ENCODE measurements around the gene UST.
"Not testable (repeated sequence)": the region's sequence is repeated elsewhere in the genome, so short reads cannot be mapped to it uniquely, and the experiment has no call there.

UST gene

GRCh38 chr6:148757944-148758480 lies 11.2 kb downstream of the UST start:
- Histone ChIP-seq H3K4me1 (ENCODE audit: control insufficient read depth, low read depth, low read length) (peaks cover 32% of the 10 kb centered on the region), H3K4me3 (ENCODE audit: low read length) (no peak overlapping the region), H3K27me3 (ENCODE audit: control insufficient read depth, insufficient read depth, low read length) (no peaks in the 10 kb centered on the region), H3K9ac (ENCODE audit: low read length) (no peak overlapping the region), H3K27ac (ENCODE audit: low read length) (no peak overlapping the region), H3K9me3 (ENCODE audit: control insufficient read depth, low read depth, low read length) (no peaks in the 10 kb centered on the region), H3K36me3 (ENCODE audit: control insufficient read depth, low read depth, low read length) (no peaks in the 10 kb centered on the region)

- no peak overlapping the region for H3K4me3 ChIP-seq (ENCODE audit: low read length)
- no peak overlapping the region for H3K9ac ChIP-seq (ENCODE audit: low read length)
- H3K36me3 ChIP-seq (ENCODE audit: control insufficient read depth, low read depth, low read length) = no peaks in the 10 kb centered on the region
- peaks cover 32% of the 10 kb centered on the region for H3K4me1 ChIP-seq (ENCODE audit: control insufficient read depth, low read depth, low read length)
- H3K9me3 ChIP-seq (ENCODE audit: control insufficient read depth, low read depth, low read length) = no peaks in the 10 kb centered on the region
- no peak overlapping the region for H3K27ac ChIP-seq (ENCODE audit: low read length)
- no peaks in the 10 kb centered on the region for H3K27me3 ChIP-seq (ENCODE audit: control insufficient read depth, insufficient read depth, low read length)
Observed at GRCh38 chr6:148758492-148758891, 11.7 kb downstream of the UST start.

- Histone ChIP-seq H3K27ac (ENCODE audit: low read length) (no peak overlapping the region), H3K4me3 (ENCODE audit: low read length) (no peak overlapping the region), H3K4me1 (ENCODE audit: control insufficient read depth, low read depth, low read length) (peaks cover 36% of the 10 kb centered on the region), H3K9ac (ENCODE audit: low read length) (no peak overlapping the region), H3K9me3 (ENCODE audit: control insufficient read depth, low read depth, low read length) (no peaks in the 10 kb centered on the region), H3K36me3 (ENCODE audit: control insufficient read depth, low read depth, low read length) (no peaks in the 10 kb centered on the region), H3K27me3 (ENCODE audit: control insufficient read depth, insufficient read depth, low read length) (no peaks in the 10 kb centered on the region)
Observed at GRCh38 chr6:148760258-148760534, 13.4 kb downstream of the UST start.

- peaks cover 41% of the 10 kb centered on the region for H3K4me1 ChIP-seq (ENCODE audit: control insufficient read depth, low read depth, low read length)
- no peak overlapping the region for H3K4me3 ChIP-seq (ENCODE audit: low read length)
- no peaks in the 10 kb centered on the region for H3K27me3 ChIP-seq (ENCODE audit: control insufficient read depth, insufficient read depth, low read length)
- H3K9ac ChIP-seq (ENCODE audit: low read length) = no peak overlapping the region
- H3K27ac ChIP-seq (ENCODE audit: low read length) = no peak overlapping the region
- H3K9me3 ChIP-seq (ENCODE audit: control insufficient read depth, low read depth, low read length) = no peaks in the 10 kb centered on the region
- H3K36me3 ChIP-seq (ENCODE audit: control insufficient read depth, low read depth, low read length) = no peaks in the 10 kb centered on the region
Observed at GRCh38 chr6:148760568-148761526, 14.0 kb downstream of the UST start.

- Histone ChIP-seq H3K36me3 (ENCODE audit: control insufficient read depth, low read depth, low read length) (no peaks in the 10 kb centered on the region), H3K27me3 (ENCODE audit: control insufficient read depth, insufficient read depth, low read length) (no peaks in the 10 kb centered on the region), H3K9me3 (ENCODE audit: control insufficient read depth, low read depth, low read length) (no peaks in the 10 kb centered on the region), H3K27ac (ENCODE audit: low read length) (no peak overlapping the region), H3K9ac (ENCODE audit: low read length) (no peak overlapping the region), H3K4me1 (ENCODE audit: control insufficient read depth, low read depth, low read length) (peaks cover 48% of the 10 kb centered on the region), H3K4me3 (ENCODE audit: low read length) (no peak overlapping the region)
Observed at GRCh38 chr6:148761527-148762011, 14.7 kb downstream of the UST start.

GRCh38 chr6:148762231-148762630 lies 15.4 kb downstream of the UST start:
- no peaks in the 10 kb centered on the region for H3K36me3 ChIP-seq (ENCODE audit: control insufficient read depth, low read depth, low read length)
- H3K9me3 ChIP-seq (ENCODE audit: control insufficient read depth, low read depth, low read length) = no peaks in the 10 kb centered on the region
- H3K4me1 ChIP-seq (ENCODE audit: control insufficient read depth, low read depth, low read length) = peaks cover 51% of the 10 kb centered on the region
- H3K4me3 ChIP-seq (ENCODE audit: low read length) = no peak overlapping the region
- H3K27ac ChIP-seq (ENCODE audit: low read length) = no peak overlapping the region
- H3K27me3 ChIP-seq (ENCODE audit: control insufficient read depth, insufficient read depth, low read length) = no peaks in the 10 kb centered on the region
- H3K9ac ChIP-seq (ENCODE audit: low read length) = no peak overlapping the region

GRCh38 chr6:148764259-148765020 lies 17.6 kb downstream of the UST start:
- H3K4me1 ChIP-seq (ENCODE audit: control insufficient read depth, low read depth, low read length) = peaks cover 63% of the 10 kb centered on the region
- H3K9ac ChIP-seq (ENCODE audit: low read length); H3K4me3 ChIP-seq (ENCODE audit: low read length); H3K27me3 ChIP-seq (ENCODE audit: control insufficient read depth, insufficient read depth, low read length); H3K36me3 ChIP-seq (ENCODE audit: control insufficient read depth, low read depth, low read length); H3K9me3 ChIP-seq (ENCODE audit: control insufficient read depth, low read depth, low read length); H3K27ac ChIP-seq (ENCODE audit: low read length): not testable (repeated sequence)

- no peaks in the 10 kb centered on the region for H3K9me3 ChIP-seq (ENCODE audit: control insufficient read depth, low read depth, low read length)
- H3K4me1 ChIP-seq (ENCODE audit: control insufficient read depth, low read depth, low read length) = peaks cover 55% of the 10 kb centered on the region
- H3K27me3 ChIP-seq (ENCODE audit: control insufficient read depth, insufficient read depth, low read length) = no peaks in the 10 kb centered on the region
- no peak overlapping the region for H3K27ac ChIP-seq (ENCODE audit: low read length)
- H3K9ac ChIP-seq (ENCODE audit: low read length) = no peak overlapping the region
- H3K36me3 ChIP-seq (ENCODE audit: control insufficient read depth, low read depth, low read length) = no peaks in the 10 kb centered on the region
- H3K4me3 ChIP-seq (ENCODE audit: low read length) = no peak overlapping the region
Observed at GRCh38 chr6:148765898-148766808, 19.3 kb downstream of the UST start.

GRCh38 chr6:148768646-148769270 lies 21.9 kb downstream of the UST start:
- Histone ChIP-seq H3K9me3 (ENCODE audit: control insufficient read depth, low read depth, low read length) (no peaks in the 10 kb centered on the region), H3K27ac (ENCODE audit: low read length) (no peak overlapping the region), H3K9ac (ENCODE audit: low read length) (no peak overlapping the region)

GRCh38 chr6:148769304-148769968 lies 22.6 kb downstream of the UST start:
- no peaks in the 10 kb centered on the region for H3K27me3 ChIP-seq (ENCODE audit: control insufficient read depth, insufficient read depth, low read length)
- H3K9ac ChIP-seq (ENCODE audit: low read length) = no peak overlapping the region
- no peak overlapping the region for H3K27ac ChIP-seq (ENCODE audit: low read length)
- H3K4me1 ChIP-seq (ENCODE audit: control insufficient read depth, low read depth, low read length) = peaks cover 42% of the 10 kb centered on the region
- no peaks in the 10 kb centered on the region for H3K36me3 ChIP-seq (ENCODE audit: control insufficient read depth, low read depth, low read length)
- no peaks in the 10 kb centered on the region for H3K9me3 ChIP-seq (ENCODE audit: control insufficient read depth, low read depth, low read length)
- no peak overlapping the region for H3K4me3 ChIP-seq (ENCODE audit: low read length)

More at GRCh38 chr6:148768646-148769270, 21.9 kb downstream of the UST start:
- Histone ChIP-seq H3K4me3 (ENCODE audit: low read length) (no peak overlapping the region), H3K27me3 (ENCODE audit: control insufficient read depth, insufficient read depth, low read length) (no peaks in the 10 kb centered on the region), H3K36me3 (ENCODE audit: control insufficient read depth, low read depth, low read length) (no peaks in the 10 kb centered on the region), H3K4me1 (ENCODE audit: control insufficient read depth, low read depth, low read length) (peaks cover 42% of the 10 kb centered on the region)

Measured in iPS-18a (cell line).